Erythroblast (primary cell): Measurements from ENCODE around the gene BMP10.

ENCODE experiments used
- GATA1 ChIP-seq: IDR thresholded peaks from 2 replicates; pipeline ENCODE4 v1.6.1; 2011; ENCODE audit warnings: low read depth, mild to moderate bottlenecking, control low read depth, low read length, moderate library complexity
- POLR2A ChIP-seq: IDR thresholded peaks from 2 replicates; pipeline ENCODE4 v1.6.1; 2011; ENCODE audit warnings: mild to moderate bottlenecking, low read length

DNA sequence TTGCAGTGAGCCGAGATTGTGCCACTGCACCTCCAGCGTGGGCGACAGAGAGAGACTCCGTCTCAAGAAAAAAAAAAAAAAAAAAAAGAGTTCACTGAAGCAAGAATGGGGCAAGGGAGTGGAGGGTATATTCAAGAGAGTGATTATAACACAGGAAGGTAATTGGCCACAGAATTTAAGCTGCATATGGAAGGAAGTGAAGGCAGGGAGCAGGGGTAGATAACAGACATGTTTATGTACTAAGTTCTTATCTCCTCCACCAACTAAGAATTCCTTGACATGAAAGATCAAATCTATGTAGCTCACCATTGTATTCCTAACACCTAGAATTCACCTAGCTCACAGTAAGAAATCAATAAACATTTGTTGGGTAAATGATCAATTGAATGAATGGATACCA lies 44.2 kb upstream of the BMP10 start:
- TF ChIP-seq POLR2A = no peak
- no peak for TF ChIP-seq GATA1
